Stimulated activated CD4-positive, alpha-beta T cell treated with anti-CD3 and anti-CD28 coated beads, Interleukin-12 subunit alpha, Interleukin-12 subunit beta, amount 100 ng/mL, for 4 hours (primary cell): ENCODE data around the gene TECPR2.

Source experiments
- DNase-seq: peaks from one replicate; pipeline ENCODE4 v3.0.0-alpha.2; 2020

Gene TECPR2

GRCh38 chr14:102387086-102387485 lies 24.3 kb downstream of the TECPR2 start:
- no peak for DNase-seq

GRCh38 chr14:102389246-102389645 lies 26.5 kb downstream of the TECPR2 start:
- DNase-seq = no peak

GRCh38 chr14:102390064-102390855 lies 27.5 kb downstream of the TECPR2 start:
- DNase-seq = no peak

- DNase-seq = no peak
These were observed 29.8 kb downstream of the TECPR2 start for GRCh38 chr14:102392506-102392905.

- DNase-seq = no peak
These were observed 32.1 kb downstream of the TECPR2 start for GRCh38 chr14:102394717-102395375.

GRCh38 chr14:102396521-102396920 lies 33.8 kb downstream of the TECPR2 start:
- no peak for DNase-seq

- no peak for DNase-seq
These were observed 40.3 kb downstream of the TECPR2 start for GRCh38 chr14:102403028-102403427.

- DNase-seq = no peak
These were observed 44.5 kb downstream of the TECPR2 start for GRCh38 chr14:102407258-102407657.

- DNase-seq = no peak
These were observed 46.0 kb downstream of the TECPR2 start for GRCh38 chr14:102408724-102409123.

GRCh38 chr14:102415671-102416070 lies 52.9 kb downstream of the TECPR2 start:
- DNase-seq = no peak

GRCh38 chr14:102417001-102417431 lies 54.3 kb downstream of the TECPR2 start:
- no peak for DNase-seq

GRCh38 chr14:102417646-102418045 lies 54.9 kb downstream of the TECPR2 start:
- no peak for DNase-seq

GRCh38 chr14:102418169-102418852 lies 55.6 kb downstream of the TECPR2 start:
- DNase-seq = no peak

GRCh38 chr14:102418853-102419240 lies 56.1 kb downstream of the TECPR2 start:
- DNase-seq = no peak

- no peak for DNase-seq
These were observed 56.5 kb downstream of the TECPR2 start for GRCh38 chr14:102419276-102419675.

- DNase-seq = no peak
These were observed 57.0 kb downstream of the TECPR2 start for GRCh38 chr14:102419716-102420115.

- no peak for DNase-seq
These were observed 58.8 kb downstream of the TECPR2 start for GRCh38 chr14:102421411-102422057.

GRCh38 chr14:102424520-102424919 lies 61.8 kb downstream of the TECPR2 start:
- DNase-seq = no peak

- DNase-seq = no peak
These were observed 62.2 kb downstream of the TECPR2 start for GRCh38 chr14:102424923-102425322.

GRCh38 chr14:102426796-102427195 lies 64.1 kb downstream of the TECPR2 start:
- DNase-seq = no peak

- no peak for DNase-seq
These were observed 64.9 kb downstream of the TECPR2 start for GRCh38 chr14:102427642-102428041.

GRCh38 chr14:102430212-102430908 lies 67.6 kb downstream of the TECPR2 start:
- no peak for DNase-seq

GRCh38 chr14:102431751-102432150 lies 69.0 kb downstream of the TECPR2 start:
- DNase-seq = no peak
